Measurements from ENCODE around the gene CHD2. TPM values are rescaled to one million over a fixed set of nuclear protein-coding genes. Genes with fewer than 3 reads are reported as not detected.

Gene CHD2
- polyA plus RNA-seq, 2 of the 4 experiments (the other 2 are of a cell fraction): 29.5 to 68.2 TPM

DNA sequence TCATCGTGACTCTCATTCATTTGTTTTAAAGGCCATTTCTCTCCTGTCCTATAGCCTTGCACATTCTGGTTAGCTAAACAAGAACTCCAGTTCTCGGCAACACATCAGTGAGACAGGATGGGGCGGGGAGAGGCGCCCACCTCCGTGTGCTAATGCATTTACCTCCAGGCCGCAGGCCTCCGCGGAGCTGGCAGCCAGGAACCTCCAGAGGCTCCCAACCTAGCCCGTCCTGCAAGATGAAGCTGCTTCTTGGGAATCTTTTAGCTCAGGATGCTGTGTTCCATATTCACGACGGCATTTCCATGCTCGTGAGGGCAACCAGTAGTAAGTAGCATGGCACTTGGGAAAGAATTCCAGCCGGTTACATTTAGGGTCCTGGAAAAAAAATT, 141.0 kb downstream of the CHD2 start:
- peaks cover 6% of the 10 kb centered on the region; the same call in 1 of the 3 replicates for H3K9me3 ChIP-seq
- FAIRE-seq: no peak
- TF ChIP-seq CBX8 (IDR thresholded peaks at IDR 0.05): no peak
- TF ChIP-seq SMC3 (IDR thresholded peaks at IDR 0.05): no peak
- TF ChIP-seq, protein P1, sequence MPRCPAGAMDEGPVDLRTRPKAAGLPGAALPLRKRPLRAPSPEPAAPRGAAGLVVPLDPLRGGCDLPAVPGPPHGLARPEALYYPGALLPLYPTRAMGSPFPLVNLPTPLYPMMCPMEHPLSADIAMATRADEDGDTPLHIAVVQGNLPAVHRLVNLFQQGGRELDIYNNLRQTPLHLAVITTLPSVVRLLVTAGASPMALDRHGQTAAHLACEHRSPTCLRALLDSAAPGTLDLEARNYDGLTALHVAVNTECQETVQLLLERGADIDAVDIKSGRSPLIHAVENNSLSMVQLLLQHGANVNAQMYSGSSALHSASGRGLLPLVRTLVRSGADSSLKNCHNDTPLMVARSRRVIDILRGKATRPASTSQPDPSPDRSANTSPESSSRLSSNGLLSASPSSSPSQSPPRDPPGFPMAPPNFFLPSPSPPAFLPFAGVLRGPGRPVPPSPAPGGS (IDR thresholded peaks at IDR 0.05): no peak
- TF ChIP-seq EHF (CRISPR knock-in tag; IDR thresholded peaks at IDR 0.05): no peak
- no peak for TF ChIP-seq JUN (IDR thresholded peaks at IDR 0.05)
- TF ChIP-seq JUNB (IDR thresholded peaks at IDR 0.05): no peak
- TF ChIP-seq FOSB (CRISPR knock-in tag; IDR thresholded peaks at IDR 0.05): no peak
- no peak for TF ChIP-seq ZC3H11A (IDR thresholded peaks at IDR 0.05)
- no peak for TF ChIP-seq RARB (CRISPR knock-in tag; IDR thresholded peaks at IDR 0.05)
- TF ChIP-seq PHF8 (IDR thresholded peaks at IDR 0.05; ENCODE audit: borderline replicate concordance, low read depth): no peak
- TF ChIP-seq HDAC2 (IDR thresholded peaks at IDR 0.05): no peak
- ChIA-PET POLR2A (no interaction called here), CTCF (interaction anchor here (0.6 to 11.1 kb wide), 7 partner anchors 8 to 1079 kb away, joined by 3 to 114 read pairs (median 4); no protein-coding TSS in a partner anchor)
- ATAC-seq: no peak
- no peak overlapping the region for H3K4me3 ChIP-seq
- H3K4me2 ChIP-seq: no peak overlapping the region
- no peak for DNase-seq (ENCODE audit: low read depth in 1 of 2, low spot score in 1 of 2)
- no peaks in the 10 kb centered on the region for H3K4me1 ChIP-seq
- 79% methylated on average over 13 of the region's 13 CpGs for WGBS (ENCODE audit: missing lambda C conversion rate)
- H3K27ac ChIP-seq: no peak overlapping the region

DNA sequence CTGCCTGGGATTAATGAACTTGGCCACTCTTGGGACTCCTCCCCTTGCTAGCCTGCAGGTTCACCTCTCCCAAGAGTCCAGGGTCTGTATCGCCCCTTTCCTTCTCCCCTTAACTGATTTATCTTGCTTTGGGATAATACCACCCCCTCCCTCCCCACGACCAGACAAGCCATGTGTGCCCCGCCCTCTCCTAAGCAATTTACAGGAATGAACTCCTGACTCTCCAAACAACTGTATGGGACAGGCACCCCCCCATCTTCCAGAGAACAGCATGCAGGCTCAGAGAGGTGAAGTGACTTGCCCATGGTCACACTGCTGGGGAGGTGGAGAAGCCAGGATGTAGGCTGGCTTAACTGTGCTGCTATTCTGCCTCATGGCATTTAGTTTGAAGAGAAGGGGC, 142.1 kb downstream of the CHD2 start:
- ChIA-PET CTCF (interaction anchor here (0.8 to 11.1 kb wide), 2 partner anchors 10 to 49 kb away, joined by 3 to 114 read pairs; no protein-coding TSS in a partner anchor), POLR2A (no interaction called here)
- no peak overlapping the region for H3K4me2 ChIP-seq
- 23% methylated on average over 3 of the region's 3 CpGs for WGBS (ENCODE audit: missing lambda C conversion rate)
- H3K4me3 ChIP-seq: no peak overlapping the region
- DNase-seq (ENCODE audit: low read depth in 1 of 2, low spot score in 1 of 2) (no peak), FAIRE-seq (no peak), ATAC-seq (no peak)
- no peak overlapping the region for H3K27ac ChIP-seq
- peaks cover 9% of the 10 kb centered on the region; the same call in 1 of the 3 replicates for H3K9me3 ChIP-seq
- H3K4me1 ChIP-seq: no peaks in the 10 kb centered on the region
- TF ChIP-seq CBX2 (IDR thresholded peaks at IDR 0.05; ENCODE audit: borderline replicate concordance, low read depth): no peak
- no peak for TF ChIP-seq ZFP36 (IDR thresholded peaks at IDR 0.05; ENCODE audit: borderline replicate concordance, partially characterized antibody)
- TF ChIP-seq RARB (CRISPR knock-in tag; IDR thresholded peaks at IDR 0.05): no peak
- TF ChIP-seq, protein P2, sequence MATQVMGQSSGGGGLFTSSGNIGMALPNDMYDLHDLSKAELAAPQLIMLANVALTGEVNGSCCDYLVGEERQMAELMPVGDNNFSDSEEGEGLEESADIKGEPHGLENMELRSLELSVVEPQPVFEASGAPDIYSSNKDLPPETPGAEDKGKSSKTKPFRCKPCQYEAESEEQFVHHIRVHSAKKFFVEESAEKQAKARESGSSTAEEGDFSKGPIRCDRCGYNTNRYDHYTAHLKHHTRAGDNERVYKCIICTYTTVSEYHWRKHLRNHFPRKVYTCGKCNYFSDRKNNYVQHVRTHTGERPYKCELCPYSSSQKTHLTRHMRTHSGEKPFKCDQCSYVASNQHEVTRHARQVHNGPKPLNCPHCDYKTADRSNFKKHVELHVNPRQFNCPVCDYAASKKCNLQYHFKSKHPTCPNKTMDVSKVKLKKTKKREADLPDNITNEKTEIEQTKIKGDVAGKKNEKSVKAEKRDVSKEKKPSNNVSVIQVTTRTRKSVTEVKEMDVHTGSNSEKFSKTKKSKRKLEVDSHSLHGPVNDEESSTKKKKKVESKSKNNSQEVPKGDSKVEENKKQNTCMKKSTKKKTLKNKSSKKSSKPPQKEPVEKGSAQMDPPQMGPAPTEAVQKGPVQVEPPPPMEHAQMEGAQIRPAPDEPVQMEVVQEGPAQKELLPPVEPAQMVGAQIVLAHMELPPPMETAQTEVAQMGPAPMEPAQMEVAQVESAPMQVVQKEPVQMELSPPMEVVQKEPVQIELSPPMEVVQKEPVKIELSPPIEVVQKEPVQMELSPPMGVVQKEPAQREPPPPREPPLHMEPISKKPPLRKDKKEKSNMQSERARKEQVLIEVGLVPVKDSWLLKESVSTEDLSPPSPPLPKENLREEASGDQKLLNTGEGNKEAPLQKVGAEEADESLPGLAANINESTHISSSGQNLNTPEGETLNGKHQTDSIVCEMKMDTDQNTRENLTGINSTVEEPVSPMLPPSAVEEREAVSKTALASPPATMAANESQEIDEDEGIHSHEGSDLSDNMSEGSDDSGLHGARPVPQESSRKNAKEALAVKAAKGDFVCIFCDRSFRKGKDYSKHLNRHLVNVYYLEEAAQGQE (IDR thresholded peaks at IDR 0.05): no peak
- TF ChIP-seq JUN (IDR thresholded peaks at IDR 0.05): no peak
- TF ChIP-seq RAD21 (conservative IDR thresholded peaks at IDR 0.05 in 1 of 2, IDR thresholded peaks at IDR 0.05 in 1 of 2): no peak
- no peak for TF ChIP-seq ZC3H11A (IDR thresholded peaks at IDR 0.05)
- no peak for TF ChIP-seq ESRRA (IDR thresholded peaks at IDR 0.05; ENCODE audit: borderline replicate concordance, low read length)
- no peak for TF ChIP-seq HOXB13 (CRISPR knock-in tag; IDR thresholded peaks at IDR 0.05; ENCODE audit: low read depth)
- TF ChIP-seq HDAC2 (IDR thresholded peaks at IDR 0.05): no peak
- no peak for TF ChIP-seq BHLHE40 (IDR thresholded peaks at IDR 0.05; ENCODE audit: low read depth, low read length)
- TF ChIP-seq NR3C1 (IDR thresholded peaks at IDR 0.05): no peak
- no peak for TF ChIP-seq KDM5A (IDR thresholded peaks at IDR 0.05)
- TF ChIP-seq JUNB (IDR thresholded peaks at IDR 0.05): no peak
- TF ChIP-seq CBX8 (IDR thresholded peaks at IDR 0.05): no peak
- TF ChIP-seq SREBF2 (IDR thresholded peaks at IDR 0.05): no peak

Data from A549 (cell line).